ENCODE data around the gene MC2R. TPM values are rescaled to one million over a fixed set of nuclear protein-coding genes. Genes with fewer than 3 reads are reported as not detected.

MC2R gene
- polyA plus RNA-seq, 3 donors, result not detected

DNA sequence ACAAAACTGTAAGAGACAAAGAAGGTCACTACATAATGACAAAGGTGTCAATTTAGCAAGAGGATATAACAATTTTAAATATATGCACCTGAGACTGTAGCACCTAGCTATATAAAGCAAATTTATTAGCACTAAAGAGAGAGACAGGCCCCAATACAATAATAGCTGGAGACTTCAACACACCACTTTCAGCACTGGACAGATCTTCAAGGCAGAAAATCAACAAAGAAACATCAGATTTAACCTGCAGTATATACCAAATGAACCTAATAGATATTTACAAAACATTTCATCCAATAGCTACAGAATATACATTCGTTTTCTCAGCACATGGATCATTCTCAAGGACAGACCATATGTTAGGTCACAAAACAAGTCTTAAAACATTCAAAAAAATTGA is 14.7 kb downstream of the MC2R start:
- Histone ChIP-seq H2AFZ (ENCODE audit: insufficient read depth, low read depth, low read length, poor library complexity, severe bottlenecking) (no peak overlapping the region), H3K27me3 (ENCODE audit: control insufficient read depth in 2 of 2, insufficient read depth in 2 of 2, low read length in 2 of 2) (no peaks in the 10 kb centered on the region), H3K4me3 (replicated peaks in 1 of 3; ENCODE audit: low read depth in 2 of 3, low read length in 3 of 3) (no peak overlapping the region), H3K9ac (ENCODE audit: insufficient read depth, low read length, poor library complexity, severe bottlenecking) (no peak overlapping the region), H3K36me3 (replicated peaks in 1 of 2; ENCODE audit: control insufficient read depth in 1 of 2, insufficient read depth in 2 of 2, low read length in 2 of 2) (no peaks in the 10 kb centered on the region), H3K4me1 (ENCODE audit: control insufficient read depth in 1 of 2, insufficient read depth in 2 of 2, low read length in 2 of 2) (no peaks in the 10 kb centered on the region), H3K9me3 (replicated peaks in 1 of 2; ENCODE audit: control insufficient read depth in 1 of 2, insufficient read depth in 1 of 2, low read length in 2 of 2) (peaks cover 3 to 7% of the 10 kb centered on the region in 2 donors), H3K79me2 (ENCODE audit: insufficient read depth, low read length) (no peaks in the 10 kb centered on the region), H3K27ac (ENCODE audit: low read depth in 1 of 2, low read length in 2 of 2) (no peak overlapping the region), H4K20me1 (ENCODE audit: insufficient read depth, low read length) (no peaks in the 10 kb centered on the region), H3K4me2 (replicated peaks; ENCODE audit: extremely low read depth, low read length, poor library complexity, severe bottlenecking) (no peak overlapping the region)
- H3K27me3 Mint-ChIP-seq (ENCODE audit: low read depth in 3 of 3), result peaks cover 0 to 4% (median 2%) of the 10 kb centered on the region in 3 donors
- no peak overlapping the region for H3K4me3 Mint-ChIP-seq
- no peaks in the 10 kb centered on the region for H3K4me1 Mint-ChIP-seq
- H3K9me3 Mint-ChIP-seq, result peaks cover 2 to 19% (median 10%) of the 10 kb centered on the region in 7 donors
- no peak overlapping the region for H3K27ac Mint-ChIP-seq
- intact Hi-C loops (cut with micrococcal nuclease), result loop anchor here in 1 of 2 donors (5.0 kb wide), 1 partner anchor 48 kb away; no protein-coding TSS in a partner anchor
- no peaks in the 10 kb centered on the region for H3K36me3 Mint-ChIP-seq
- DNase-seq, result no peak
- WGBS (ENCODE audit: insufficient coverage), result no CpG with 5 or more reads among the region's 1 CpG
- TF ChIP-seq CTCF (IDR thresholded peaks at IDR 0.05), result no peak

- Mint-ChIP-seq H3K4me3 (no peak overlapping the region), H3K4me1 (peaks cover 5% of the 10 kb centered on the region), H3K27me3 (ENCODE audit: low read depth in 3 of 3) (peaks cover 0 to 5% (median 2%) of the 10 kb centered on the region in 3 donors), H3K9me3 (peaks cover 0 to 13% (median 6%) of the 10 kb centered on the region in 7 donors), H3K36me3 (no peaks in the 10 kb centered on the region), H3K27ac (no peak overlapping the region)
- no peaks in the 10 kb centered on the region for H4K20me1 ChIP-seq (ENCODE audit: insufficient read depth, low read length)
- 85% methylated on average over 4 of the region's 6 CpGs for WGBS (ENCODE audit: insufficient coverage)
- no peaks in the 10 kb centered on the region for H3K4me1 ChIP-seq (ENCODE audit: control insufficient read depth in 1 of 2, insufficient read depth in 2 of 2, low read length in 2 of 2)
- TF ChIP-seq CTCF (IDR thresholded peaks at IDR 0.05), result no peak
- intact Hi-C loops (cut with micrococcal nuclease), result no loop called here
- no peak overlapping the region for H3K4me2 ChIP-seq (replicated peaks; ENCODE audit: extremely low read depth, low read length, poor library complexity, severe bottlenecking)
- H3K9me3 ChIP-seq (replicated peaks in 1 of 2; ENCODE audit: control insufficient read depth in 1 of 2, insufficient read depth in 1 of 2, low read length in 2 of 2), result peaks cover 3 to 7% of the 10 kb centered on the region in 2 donors
- no peak overlapping the region for H3K4me3 ChIP-seq (replicated peaks in 1 of 3; ENCODE audit: low read depth in 2 of 3, low read length in 3 of 3)
- no peak overlapping the region for H2AFZ ChIP-seq (ENCODE audit: insufficient read depth, low read depth, low read length, poor library complexity, severe bottlenecking)
- H3K27me3 ChIP-seq (ENCODE audit: control insufficient read depth in 2 of 2, insufficient read depth in 2 of 2, low read length in 2 of 2), result no peaks in the 10 kb centered on the region
- DNase-seq, result no peak
- no peaks in the 10 kb centered on the region for H3K79me2 ChIP-seq (ENCODE audit: insufficient read depth, low read length)
- no peak overlapping the region for H3K9ac ChIP-seq (ENCODE audit: insufficient read depth, low read length, poor library complexity, severe bottlenecking)
- H3K27ac ChIP-seq (ENCODE audit: low read depth in 1 of 2, low read length in 2 of 2), result no peak overlapping the region
- H3K36me3 ChIP-seq (replicated peaks in 1 of 2; ENCODE audit: control insufficient read depth in 1 of 2, insufficient read depth in 2 of 2, low read length in 2 of 2), result no peaks in the 10 kb centered on the region
Measured at GRCh38 chr18:13895505-13896033, 19.8 kb downstream of the MC2R start.
